HepG2 (cell line): ENCODE results near the gene ACAP2. TPM values are rescaled to one million over a fixed set of nuclear protein-coding genes. Genes with fewer than 3 reads are reported as not detected.

Source experiments
- ATM ChIP-seq: fragments of 450-650 bp; IDR thresholded peaks from 2 replicates; pipeline ENCODE4 v1.7.1; 2017; ENCODE audit warnings: mild to moderate bottlenecking, borderline replicate concordance
- GZF1 ChIP-seq: sonication (generic); formaldehyde crosslinking; IDR thresholded peaks from 2 replicates; pipeline ENCODE4 v1.5.1; 2020; ENCODE audit warnings: mild to moderate bottlenecking, missing genetic modification reagents
- MAFK ChIP-seq, 2 experiments: IDR thresholded peaks in 1 of 2; conservative IDR thresholded peaks in 1 of 2; 2 replicates each; pipeline ENCODE4 v1.6.1; 2011; ENCODE audit warnings: improper control_type of control experiment in 2 of 2, low read length in 2 of 2
- SETDB1 ChIP-seq: sonication (generic); formaldehyde crosslinking; IDR thresholded peaks from 2 replicates; pipeline ENCODE4 v1.5.1; 2020; ENCODE audit warnings: missing genetic modification reagents, mild to moderate bottlenecking, borderline replicate concordance
- ZFP1 ChIP-seq: IDR thresholded peaks from 2 replicates; pipeline ENCODE4 v1.6.1; 2016
- ZNF230 ChIP-seq: sonication (generic); formaldehyde crosslinking; IDR thresholded peaks from 2 replicates; pipeline ENCODE4 v1.4.0; 2020; ENCODE audit warnings: mild to moderate bottlenecking, missing genetic modification reagents
- ZNF407 ChIP-seq: sonication (generic); formaldehyde crosslinking; IDR thresholded peaks from one replicate; pipeline ENCODE4 v1.5.1; 2020; ENCODE audit warnings: mild to moderate bottlenecking, missing genetic modification reagents; ENCODE audit errors: not compliant biosample characterization
- ZNF558 ChIP-seq: sonication (generic); formaldehyde crosslinking; IDR thresholded peaks from 2 replicates; pipeline ENCODE4 v1.9.0; 2022; ENCODE audit warnings: mild to moderate bottlenecking, missing genetic modification reagents, borderline replicate concordance
- ZNF709 ChIP-seq: sonication (generic); formaldehyde crosslinking; IDR thresholded peaks from 2 replicates; pipeline ENCODE4 v1.5.0; 2020; ENCODE audit warnings: mild to moderate bottlenecking, missing genetic modification reagents
- polyA plus RNA-seq, 8 experiments: library from polyadenylated mRNA; depleted of rRNA in 3 of 8; stranded (reverse) in 7 of 8; unstranded in 1 of 8; fragments of >200 nt; fragmentation: Illumina TruSeq in 4 of 8; extraction: Trizol in 4 of 8; gene quantifications; 2 replicates each; pipeline versions ENCODE4 v1.2.1 to v1.2.3, GENCODE V29; 2011 to 2016; ENCODE audit warnings: low read depth in 4 of 8, missing spikeins in 1 of 8, mixed read lengths in 1 of 8; ENCODE audit not compliant: insufficient read depth in 1 of 8
- total RNA-seq, 5 experiments: library from RNA; depleted of rRNA; stranded (reverse); fragments of >200 nt; fragmentation: Illumina TruSeq; extraction: Trizol; gene quantifications; 2 replicates each; pipeline ENCODE4 v1.2.3, GENCODE V29; 2016; ENCODE audit warnings: low read depth in 1 of 5
- TF ChIP-seq, protein P1 (sequence below): sonication (generic); formaldehyde crosslinking; IDR thresholded peaks from 2 replicates; pipeline ENCODE4 v1.4.0; 2020; ENCODE audit warnings: missing genetic modification reagents, low read depth, mild to moderate bottlenecking, borderline replicate concordance

The ACAP2 gene
- total and polyA plus RNA-seq, 2 of the 13 experiments (the other 11 are each of a cell fraction or from before 2014, with no cell fraction given) = 7.3 to 23.9 TPM

- peak; percentile 70 for TF ChIP-seq ZNF407
- TF ChIP-seq ZNF558 (CRISPR knock-in tag) = no peak; the same call in 1 of the 2 replicates
- peak; percentile 76; the same call in 1 of the 2 replicates for TF ChIP-seq ZNF709 (CRISPR knock-in tag)
- no peak for TF ChIP-seq ATM
- TF ChIP-seq, protein P1, sequence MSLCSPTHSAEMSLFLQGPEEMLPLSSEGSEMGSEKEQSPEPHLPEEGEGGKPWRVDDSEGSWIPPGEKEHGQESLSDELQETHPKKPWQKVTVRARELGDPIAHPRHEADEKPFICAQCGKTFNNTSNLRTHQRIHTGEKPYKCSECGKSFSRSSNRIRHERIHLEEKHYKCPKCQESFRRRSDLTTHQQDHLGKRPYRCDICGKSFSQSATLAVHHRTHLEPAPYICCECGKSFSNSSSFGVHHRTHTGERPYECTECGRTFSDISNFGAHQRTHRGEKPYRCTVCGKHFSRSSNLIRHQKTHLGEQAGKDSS (CRISPR knock-in tag) = peak; percentile 21; the same call in 1 of the 2 replicates
- TF ChIP-seq ZFP1 (CRISPR knock-in tag) = no peak
- no peak; the same call in 1 of the 2 replicates for TF ChIP-seq ZNF230 (CRISPR knock-in tag)
- no peak for TF ChIP-seq SETDB1 (CRISPR knock-in tag)
- no peak for TF ChIP-seq GZF1 (CRISPR knock-in tag)
- no peak for TF ChIP-seq MAFK (conservative IDR thresholded peaks at IDR 0.05 in 1 of 2, IDR thresholded peaks at IDR 0.05 in 1 of 2; ENCODE audit: low read length in 2 of 2)
Observed at GRCh38 chr3:195442573-195443390, at the start of gene ACAP2 (continued).
